Epithelial cell of esophagus (primary cell): ENCODE measurements around the gene CEP44.
"Not testable (repeated sequence)": the region's sequence is repeated elsewhere in the genome, so short reads cannot be mapped to it uniquely, and the experiment has no call there.

Experiments used
- DNase-seq: peaks from one replicate; pipeline ENCODE4 v3.0.0; 2010; ENCODE audit warnings: low read depth
- H3K4me3 ChIP-seq: 2 replicates; pipeline ENCODE4 v1.5.1; 2011; ENCODE audit warnings: mild to moderate bottlenecking, low read length, control low read depth
- TF ChIP-seq, protein P1 (sequence below): IDR thresholded peaks from 2 replicates; pipeline ENCODE4 v1.5.1; 2011; ENCODE audit warnings: low read depth, mild to moderate bottlenecking, low read length, control low read depth, inconsistent platforms; ENCODE audit not compliant: insufficient read depth; ENCODE audit errors: missing control alignments

Gene CEP44

DNA sequence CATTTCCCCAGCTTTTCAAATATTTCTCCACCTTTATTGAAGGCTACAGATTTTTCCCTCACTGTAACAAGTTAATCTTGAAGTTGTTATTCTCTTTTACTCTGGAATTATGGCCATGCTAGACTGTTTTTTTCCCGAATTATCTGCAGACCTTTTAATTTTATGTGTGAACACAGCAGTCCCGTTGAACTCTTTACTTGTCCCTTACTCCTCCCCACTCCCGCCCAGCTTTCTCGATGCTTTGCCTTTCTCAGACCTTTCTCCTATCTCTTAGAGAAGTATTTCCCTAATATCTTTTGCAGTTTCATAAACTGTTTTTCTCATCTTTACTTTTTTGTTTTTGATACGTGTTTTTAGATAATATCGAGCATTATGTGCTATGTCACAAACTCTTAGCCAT is 776 bp downstream of the CEP44 start:
- H3K4me3 ChIP-seq, result peak overlapping the region; percentile 91
- DNase-seq, result no peak
- TF ChIP-seq, protein P1, sequence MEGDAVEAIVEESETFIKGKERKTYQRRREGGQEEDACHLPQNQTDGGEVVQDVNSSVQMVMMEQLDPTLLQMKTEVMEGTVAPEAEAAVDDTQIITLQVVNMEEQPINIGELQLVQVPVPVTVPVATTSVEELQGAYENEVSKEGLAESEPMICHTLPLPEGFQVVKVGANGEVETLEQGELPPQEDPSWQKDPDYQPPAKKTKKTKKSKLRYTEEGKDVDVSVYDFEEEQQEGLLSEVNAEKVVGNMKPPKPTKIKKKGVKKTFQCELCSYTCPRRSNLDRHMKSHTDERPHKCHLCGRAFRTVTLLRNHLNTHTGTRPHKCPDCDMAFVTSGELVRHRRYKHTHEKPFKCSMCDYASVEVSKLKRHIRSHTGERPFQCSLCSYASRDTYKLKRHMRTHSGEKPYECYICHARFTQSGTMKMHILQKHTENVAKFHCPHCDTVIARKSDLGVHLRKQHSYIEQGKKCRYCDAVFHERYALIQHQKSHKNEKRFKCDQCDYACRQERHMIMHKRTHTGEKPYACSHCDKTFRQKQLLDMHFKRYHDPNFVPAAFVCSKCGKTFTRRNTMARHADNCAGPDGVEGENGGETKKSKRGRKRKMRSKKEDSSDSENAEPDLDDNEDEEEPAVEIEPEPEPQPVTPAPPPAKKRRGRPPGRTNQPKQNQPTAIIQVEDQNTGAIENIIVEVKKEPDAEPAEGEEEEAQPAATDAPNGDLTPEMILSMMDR, result no peak

DNA sequence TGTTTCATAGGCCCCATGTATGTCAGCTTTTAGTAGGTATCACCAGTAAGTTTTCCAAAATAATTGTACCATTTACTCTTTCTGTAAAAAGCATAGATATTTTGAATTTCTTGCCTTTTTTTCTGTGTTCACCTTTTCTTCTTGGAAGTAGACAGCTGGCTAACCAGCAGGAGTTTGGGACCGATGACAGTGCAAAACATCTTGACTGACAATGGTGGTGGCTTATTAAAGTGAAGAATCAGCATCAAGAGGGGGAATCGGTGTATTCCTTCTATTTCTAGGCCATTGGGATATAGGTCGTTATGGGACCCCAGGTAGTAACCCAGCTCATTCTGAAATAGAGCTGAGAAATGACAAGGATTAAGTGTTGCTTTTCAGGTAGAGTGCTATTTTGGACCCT is 3.2 kb downstream of the CEP44 start:
- TF ChIP-seq, protein P1, result no peak
- no peak for DNase-seq

DNA sequence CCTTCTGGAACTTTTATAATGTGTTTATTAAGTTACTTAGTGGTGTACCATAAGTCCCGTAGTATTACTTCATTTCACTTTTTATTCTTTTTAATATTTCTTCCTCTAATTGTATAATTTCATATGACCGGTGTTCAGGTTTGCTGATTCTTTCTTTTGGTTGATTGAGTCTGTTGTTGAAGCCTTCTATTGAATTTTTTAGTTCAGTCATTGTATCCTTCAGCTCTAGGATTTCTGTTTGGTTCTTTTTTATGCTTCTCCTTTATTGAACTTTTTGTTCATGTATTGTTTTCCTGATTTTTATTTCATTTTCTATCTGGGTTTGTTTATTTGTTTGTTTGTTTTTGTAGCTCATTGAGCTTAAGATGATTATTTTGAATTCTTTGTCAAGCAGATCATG is 8.8 kb downstream of the CEP44 start:
- no peak for DNase-seq
- H3K4me3 ChIP-seq, result no peak overlapping the region
- TF ChIP-seq, protein P1, result no peak

More for the DNA sequence above, 3.2 kb downstream of the CEP44 start:
- H3K4me3 ChIP-seq, result no peak overlapping the region

DNA sequence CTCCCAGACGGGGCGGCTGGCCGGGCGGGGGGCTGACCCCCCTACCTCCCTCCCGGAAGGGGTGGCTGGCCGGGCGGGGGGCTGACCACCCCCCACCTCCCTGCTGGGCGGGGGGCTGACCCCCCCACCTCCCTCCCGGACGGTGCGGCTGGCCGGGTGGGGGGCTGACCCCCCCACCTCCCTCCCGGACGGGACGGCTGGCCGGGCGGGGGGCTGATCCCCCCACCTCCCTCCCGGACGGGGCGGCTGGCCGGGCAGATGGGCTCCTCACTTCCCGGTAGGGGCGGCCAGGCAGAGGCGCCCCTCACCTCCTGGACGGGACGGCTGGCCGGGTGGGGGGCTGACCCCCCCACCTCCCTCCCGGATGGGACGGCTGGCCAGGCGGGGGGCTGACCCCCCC is 10.9 kb downstream of the CEP44 start:
- DNase-seq, H3K4me3 ChIP-seq: not testable (repeated sequence)

DNA sequence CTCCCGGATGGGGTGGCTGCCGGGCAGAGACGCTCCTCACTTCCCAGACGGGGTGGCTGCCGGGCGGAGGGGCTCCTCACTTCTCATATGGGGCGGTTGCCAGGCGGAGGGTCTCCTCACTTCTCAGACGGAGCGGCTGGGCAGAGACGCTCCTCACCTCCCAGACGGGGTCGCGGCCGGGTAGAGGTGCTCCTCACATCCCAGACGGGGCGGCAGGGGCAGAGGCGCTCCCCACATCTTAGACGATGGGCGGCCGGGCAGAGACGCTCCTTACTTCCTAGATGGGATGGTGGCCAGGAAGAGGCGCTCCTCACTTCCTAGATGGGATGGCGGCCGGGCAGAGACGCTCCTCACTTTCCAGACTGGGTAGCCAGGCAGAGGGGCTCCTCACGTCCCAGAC is 11.4 kb downstream of the CEP44 start:
- not testable (repeated sequence) for H3K4me3 ChIP-seq, DNase-seq

DNA sequence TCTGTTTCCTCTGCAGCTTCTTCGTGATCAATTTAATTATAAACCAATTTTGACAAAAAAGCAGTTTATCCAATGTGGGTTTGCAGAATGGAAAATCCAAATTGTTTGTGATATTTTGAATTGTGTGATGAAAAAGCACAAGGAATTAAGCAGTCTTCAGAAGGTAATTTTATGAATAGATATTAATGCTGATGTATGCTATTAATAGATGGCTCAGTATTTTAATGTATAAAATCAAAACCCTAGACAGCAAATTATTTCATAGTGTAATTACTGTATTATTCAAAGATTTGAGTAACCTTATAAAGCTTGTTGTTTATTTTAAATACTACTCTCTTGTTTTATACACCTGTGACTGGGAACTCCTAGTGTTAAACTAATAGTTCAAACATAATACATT is 20.0 kb downstream of the CEP44 start:
- DNase-seq, result no peak

DNA sequence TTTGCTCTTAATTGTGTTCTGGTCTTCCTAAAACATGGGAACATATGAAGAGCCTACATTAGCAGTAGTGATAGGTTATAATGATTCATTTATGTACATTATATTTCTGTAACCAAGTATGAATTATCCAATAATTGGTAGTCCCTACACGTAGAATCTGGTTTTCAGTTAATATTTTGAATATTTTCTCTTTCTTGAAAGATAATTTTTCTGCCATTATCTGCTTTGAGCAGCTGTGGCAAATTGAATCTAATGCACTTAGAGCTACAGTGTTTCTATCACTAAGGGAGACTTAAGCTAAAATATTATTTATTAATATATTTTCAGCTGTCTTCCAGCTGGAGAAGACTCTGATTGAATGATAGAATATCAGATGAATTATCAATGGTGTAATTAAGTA is 21.0 kb downstream of the CEP44 start:
- H3K4me3 ChIP-seq, result no peak overlapping the region
- no peak for DNase-seq
- TF ChIP-seq, protein P1, result no peak

More for the DNA sequence above, 20.0 kb downstream of the CEP44 start:
- no peak overlapping the region for H3K4me3 ChIP-seq
- TF ChIP-seq, protein P1, result no peak

DNA sequence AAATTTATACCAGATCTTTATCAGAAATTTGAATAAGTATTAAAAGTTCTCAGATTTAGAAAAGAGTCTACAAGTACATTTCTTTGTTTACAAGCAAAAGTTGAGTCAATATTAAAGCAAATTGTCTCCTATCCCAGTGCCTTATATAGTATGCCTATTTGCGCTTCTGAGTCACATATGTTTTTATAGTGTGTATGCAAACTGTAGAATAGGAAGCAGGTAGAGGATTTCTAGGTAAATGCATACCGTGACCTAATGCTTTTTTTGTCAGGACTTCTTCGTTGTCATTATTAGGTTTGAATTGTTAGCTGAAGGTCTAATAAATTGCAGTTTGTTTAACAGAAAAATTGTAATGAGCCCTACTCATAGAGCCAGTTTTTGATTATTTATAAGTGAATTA is 22.2 kb downstream of the CEP44 start:
- TF ChIP-seq, protein P1, result no peak
- no peak for DNase-seq

More for the DNA sequence above, 22.2 kb downstream of the CEP44 start:
- H3K4me3 ChIP-seq, result no peak overlapping the region
